Activated CD8-positive, alpha-beta T cell treated with anti-CD3 and anti-CD28 coated beads for 36 hours (primary cell): ENCODE measurements around the gene DDAH2. TPM values are rescaled to one million over a fixed set of nuclear protein-coding genes. Genes with fewer than 3 reads are reported as not detected.
A peak's percentile ranks its signal among the peaks of the same experiment; 100 is the strongest.

Source experiments
- ATAC-seq: fragments of 200-7000 bp; cut with Tn5 transposase; one replicate; pipeline ENCODE4 v1.10.0; 2021; ENCODE audit warnings: mild to moderate bottlenecking, moderate library complexity
- CTCF ChIA-PET: fragments of 350-600 bp; sonication (Branson Sonifier 250); formaldehyde crosslinking; loops from one replicate; lab custom pipeline; 2021; ENCODE audit warnings: antibody characterized with exemption; lab: Charles Lee
- POLR2A ChIA-PET: fragments of 350-600 bp; sonication (Branson Sonifier 250); formaldehyde crosslinking; loops from one replicate; lab custom pipeline; 2021; ENCODE audit warnings: antibody characterized with exemption; lab: Charles Lee
- DNase-seq: peaks from one replicate; pipeline ENCODE4 v3.0.0-alpha.2; 2020
- H3K27ac Mint-ChIP-seq: one replicate; pipeline ENCODE4 v1.8.0; 2021; ENCODE audit warnings: mild to moderate bottlenecking, mixed read lengths
- H3K27me3 Mint-ChIP-seq: one replicate; pipeline ENCODE4 v1.8.0; 2021; ENCODE audit warnings: mixed read lengths
- H3K36me3 Mint-ChIP-seq: one replicate; pipeline ENCODE4 v1.8.0; 2021; ENCODE audit warnings: low read depth, mixed read lengths
- H3K4me1 Mint-ChIP-seq: one replicate; pipeline ENCODE4 v1.8.0; 2021; ENCODE audit warnings: low read depth, mixed read lengths
- H3K4me3 Mint-ChIP-seq: one replicate; pipeline ENCODE4 v1.8.0; 2021; ENCODE audit warnings: mild to moderate bottlenecking, moderate library complexity, mixed read lengths
- H3K9me3 Mint-ChIP-seq: one replicate; pipeline ENCODE4 v1.8.0; 2021; ENCODE audit warnings: mixed read lengths
- CTCF ChIP-seq: fragments of 200-600 bp; IDR thresholded peaks from one replicate; pipeline ENCODE4 v1.8.0; 2022; ENCODE audit warnings: antibody characterized with exemption, mild to moderate bottlenecking
- intact Hi-C: fragments of 100-400 bp; cut with micrococcal nuclease; formaldehyde crosslinking; loops from one replicate; pipeline ENCODE4 v1.10.0; 2022
- total RNA-seq, 2 experiments: library from RNA; stranded (reverse); gene quantifications; one replicate each; pipeline ENCODE4 v1.2.3, GENCODE V29; 2021

DDAH2 gene
- total RNA-seq, 2 experiments from 2014 or later = 6.3 to 6.9 TPM

- peak overlapping the region; percentile 7 for H3K4me3 Mint-ChIP-seq
- intact Hi-C loops = no loop called here
- peak overlapping the region; percentile 73 for H3K27ac Mint-ChIP-seq
- ATAC-seq (peak; percentile 21), DNase-seq (no peak)
- ChIA-PET CTCF (interaction anchor here (5.5 kb wide), 1 partner anchor 14 kb away, joined by 34 read pairs; no protein-coding TSS in a partner anchor), POLR2A (interaction anchor here (1.6 to 1.7 kb wide), 2 partner anchors 11 to 194 kb away, joined by 3 to 5 read pairs; partner anchors contain the start of gene LTB)
- H3K27me3 Mint-ChIP-seq = no peaks in the 10 kb centered on the region
- H3K4me1 Mint-ChIP-seq = peaks cover 38% of the 10 kb centered on the region
- H3K36me3 Mint-ChIP-seq = peaks cover 21% of the 10 kb centered on the region
- no peak for TF ChIP-seq CTCF
- no peaks in the 10 kb centered on the region for H3K9me3 Mint-ChIP-seq
These were observed 47.4 kb upstream of the DDAH2 start for GRCh38 chr6:31776485-31776988.

GRCh38 chr6:31775633-31776484, 46.8 kb upstream of the DDAH2 start:
- no peak for TF ChIP-seq CTCF
- H3K4me1 Mint-ChIP-seq = peaks cover 43% of the 10 kb centered on the region
- ChIA-PET CTCF (interaction anchor here (1.3 to 1.6 kb wide), 2 partner anchors 16 to 46 kb away, joined by 4 to 5 read pairs; partner anchors contain the start of gene DDAH2), POLR2A (interaction anchor here (0.6 to 2.0 kb wide), 6 partner anchors 10 to 194 kb away, joined by 3 to 7 read pairs (median 3); partner anchors contain the start of gene LTB)
- no peaks in the 10 kb centered on the region for H3K9me3 Mint-ChIP-seq
- H3K27me3 Mint-ChIP-seq = no peaks in the 10 kb centered on the region
- peaks cover 16% of the 10 kb centered on the region for H3K36me3 Mint-ChIP-seq
- intact Hi-C loops = no loop called here
- H3K27ac Mint-ChIP-seq = peak overlapping the region; percentile 73
- ATAC-seq (no peak), DNase-seq (no peak)
- peak overlapping the region; percentile 7 for H3K4me3 Mint-ChIP-seq

DNA sequence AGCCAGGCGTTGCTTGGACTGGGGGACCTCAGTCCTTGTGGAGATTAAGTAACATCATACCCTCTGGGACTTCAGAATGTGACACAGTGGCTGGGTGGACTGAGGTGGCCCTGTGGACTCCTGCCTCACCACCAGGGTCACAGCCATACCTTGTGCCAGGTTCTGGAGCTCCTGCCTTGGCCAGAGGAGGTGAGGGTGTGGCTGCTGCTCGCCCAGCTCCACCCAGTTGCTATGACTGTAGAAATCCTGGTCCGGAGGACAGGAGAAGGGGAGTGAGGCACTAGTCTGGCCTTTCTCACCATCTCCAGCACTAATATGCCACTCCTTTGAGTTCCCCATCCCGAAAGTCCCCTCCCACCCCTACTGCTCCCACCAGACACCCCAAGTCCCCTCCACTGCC, 46.1 kb upstream of the DDAH2 start:
- ChIA-PET CTCF (interaction anchor here (0.7 to 1.6 kb wide), 3 partner anchors 16 to 45 kb away, joined by 3 to 5 read pairs (median 4); partner anchors contain the start of gene DDAH2), POLR2A (interaction anchor here (0.6 to 2.0 kb wide), 6 partner anchors 9 to 137 kb away, joined by 3 to 7 read pairs (median 3); partner anchors contain the start of gene CLIC1)
- H3K27me3 Mint-ChIP-seq = no peaks in the 10 kb centered on the region
- no peaks in the 10 kb centered on the region for H3K9me3 Mint-ChIP-seq
- no peak overlapping the region for H3K4me3 Mint-ChIP-seq
- peaks cover 11% of the 10 kb centered on the region for H3K36me3 Mint-ChIP-seq
- no peak for TF ChIP-seq CTCF
- no peak for ATAC-seq
- peaks cover 43% of the 10 kb centered on the region for H3K4me1 Mint-ChIP-seq
- DNase-seq = no peak
- H3K27ac Mint-ChIP-seq = no peak overlapping the region
- intact Hi-C loops = no loop called here

GRCh38 chr6:31771992-31772358, 42.9 kb upstream of the DDAH2 start:
- no peaks in the 10 kb centered on the region for H3K27me3 Mint-ChIP-seq
- TF ChIP-seq CTCF = no peak
- CTCF ChIA-PET = interaction anchor here (1.2 to 4.5 kb wide), 6 partner anchors 19 to 47 kb away, joined by 3 to 35 read pairs (median 4); partner anchors contain the start of genes DDAH2 and MSH5
- ATAC-seq (peak; percentile 15), DNase-seq (peak; percentile 73)
- POLR2A ChIA-PET = interaction anchor here (0.9 kb wide), 1 partner anchor 64 kb away, joined by 6 read pairs; no protein-coding TSS in a partner anchor
- intact Hi-C loops = no loop called here
- H3K4me1 Mint-ChIP-seq = peaks cover 40% of the 10 kb centered on the region
- no peaks in the 10 kb centered on the region for H3K36me3 Mint-ChIP-seq
- peak overlapping the region; percentile 78 for H3K27ac Mint-ChIP-seq
- no peak overlapping the region for H3K4me3 Mint-ChIP-seq
- no peaks in the 10 kb centered on the region for H3K9me3 Mint-ChIP-seq
